Measurements from ENCODE around the gene GOLGA8M.
"Not testable (repeated sequence)": the region's sequence is repeated elsewhere in the genome, so short reads cannot be mapped to it uniquely, and the experiment has no call there.

The GOLGA8M gene

GRCh38 chr15:28703927-28704326 lies 8.3 kb downstream of the GOLGA8M start:
- not testable (repeated sequence) for H3K4me1 ChIP-seq (ENCODE audit: insufficient read depth, low read length); H3K4me3 ChIP-seq (ENCODE audit: low read length); H3K9me3 ChIP-seq (ENCODE audit: low read length); H3K36me3 ChIP-seq (ENCODE audit: insufficient read depth, low read length); H3K27me3 ChIP-seq (ENCODE audit: insufficient read depth, low read length); H2AFZ ChIP-seq (ENCODE audit: low read depth, low read length)

GRCh38 chr15:28702427-28702826 lies 9.8 kb downstream of the GOLGA8M start:
- not testable (repeated sequence) for H3K4me1 ChIP-seq (ENCODE audit: insufficient read depth, low read length); H2AFZ ChIP-seq (ENCODE audit: low read depth, low read length); H3K9me3 ChIP-seq (ENCODE audit: low read length); H3K36me3 ChIP-seq (ENCODE audit: insufficient read depth, low read length); H3K27me3 ChIP-seq (ENCODE audit: insufficient read depth, low read length); H3K4me3 ChIP-seq (ENCODE audit: low read length)

- not testable (repeated sequence) for H3K9me3 ChIP-seq (ENCODE audit: low read length); H2AFZ ChIP-seq (ENCODE audit: low read depth, low read length); H3K4me3 ChIP-seq (ENCODE audit: low read length); H3K4me1 ChIP-seq (ENCODE audit: insufficient read depth, low read length); H3K36me3 ChIP-seq (ENCODE audit: insufficient read depth, low read length); H3K27me3 ChIP-seq (ENCODE audit: insufficient read depth, low read length)
Observed at GRCh38 chr15:28694006-28694751, 18.0 kb downstream of the GOLGA8M start.

GRCh38 chr15:28693021-28693420 lies 19.2 kb downstream of the GOLGA8M start:
- not testable (repeated sequence) for H3K4me3 ChIP-seq (ENCODE audit: low read length); H3K36me3 ChIP-seq (ENCODE audit: insufficient read depth, low read length); H2AFZ ChIP-seq (ENCODE audit: low read depth, low read length); H3K9me3 ChIP-seq (ENCODE audit: low read length); H3K4me1 ChIP-seq (ENCODE audit: insufficient read depth, low read length); H3K27me3 ChIP-seq (ENCODE audit: insufficient read depth, low read length)

- H3K4me3 ChIP-seq (ENCODE audit: low read length); H3K4me1 ChIP-seq (ENCODE audit: insufficient read depth, low read length); H3K27me3 ChIP-seq (ENCODE audit: insufficient read depth, low read length); H3K9me3 ChIP-seq (ENCODE audit: low read length); H3K36me3 ChIP-seq (ENCODE audit: insufficient read depth, low read length); H2AFZ ChIP-seq (ENCODE audit: low read depth, low read length): not testable (repeated sequence)
Observed at GRCh38 chr15:28673533-28673932, 38.7 kb downstream of the GOLGA8M start.

- H3K9me3 ChIP-seq (ENCODE audit: low read length); H3K27me3 ChIP-seq (ENCODE audit: insufficient read depth, low read length); H2AFZ ChIP-seq (ENCODE audit: low read depth, low read length); H3K4me3 ChIP-seq (ENCODE audit: low read length); H3K4me1 ChIP-seq (ENCODE audit: insufficient read depth, low read length); H3K36me3 ChIP-seq (ENCODE audit: insufficient read depth, low read length): not testable (repeated sequence)
Observed at GRCh38 chr15:28672122-28672521, 40.1 kb downstream of the GOLGA8M start.

GRCh38 chr15:28666402-28666801 lies 45.8 kb downstream of the GOLGA8M start:
- H3K27me3 ChIP-seq (ENCODE audit: insufficient read depth, low read length); H3K4me1 ChIP-seq (ENCODE audit: insufficient read depth, low read length); H2AFZ ChIP-seq (ENCODE audit: low read depth, low read length); H3K9me3 ChIP-seq (ENCODE audit: low read length); H3K4me3 ChIP-seq (ENCODE audit: low read length); H3K36me3 ChIP-seq (ENCODE audit: insufficient read depth, low read length): not testable (repeated sequence)

GRCh38 chr15:28664575-28664974 lies 47.6 kb downstream of the GOLGA8M start:
- H3K36me3 ChIP-seq (ENCODE audit: insufficient read depth, low read length); H3K9me3 ChIP-seq (ENCODE audit: low read length); H3K4me1 ChIP-seq (ENCODE audit: insufficient read depth, low read length): not testable (repeated sequence)

GRCh38 chr15:28663717-28664116 lies 48.5 kb downstream of the GOLGA8M start:
- H3K36me3 ChIP-seq (ENCODE audit: insufficient read depth, low read length); H3K27me3 ChIP-seq (ENCODE audit: insufficient read depth, low read length); H2AFZ ChIP-seq (ENCODE audit: low read depth, low read length); H3K4me1 ChIP-seq (ENCODE audit: insufficient read depth, low read length); H3K4me3 ChIP-seq (ENCODE audit: low read length); H3K9me3 ChIP-seq (ENCODE audit: low read length): not testable (repeated sequence)

More at GRCh38 chr15:28664575-28664974, 47.6 kb downstream of the GOLGA8M start:
- not testable (repeated sequence) for H3K4me3 ChIP-seq (ENCODE audit: low read length); H3K27me3 ChIP-seq (ENCODE audit: insufficient read depth, low read length); H2AFZ ChIP-seq (ENCODE audit: low read depth, low read length)

- H3K4me3 ChIP-seq (ENCODE audit: low read length); H2AFZ ChIP-seq (ENCODE audit: low read depth, low read length); H3K27me3 ChIP-seq (ENCODE audit: insufficient read depth, low read length); H3K4me1 ChIP-seq (ENCODE audit: insufficient read depth, low read length); H3K9me3 ChIP-seq (ENCODE audit: low read length); H3K36me3 ChIP-seq (ENCODE audit: insufficient read depth, low read length): not testable (repeated sequence)
Observed at GRCh38 chr15:28660750-28661149, 51.5 kb downstream of the GOLGA8M start.

- H3K9me3 ChIP-seq (ENCODE audit: low read length); H3K36me3 ChIP-seq (ENCODE audit: insufficient read depth, low read length); H3K27me3 ChIP-seq (ENCODE audit: insufficient read depth, low read length); H3K4me1 ChIP-seq (ENCODE audit: insufficient read depth, low read length); H3K4me3 ChIP-seq (ENCODE audit: low read length); H2AFZ ChIP-seq (ENCODE audit: low read depth, low read length): not testable (repeated sequence)
Observed at GRCh38 chr15:28656018-28656360, 56.2 kb downstream of the GOLGA8M start.

GRCh38 chr15:28655329-28656017 lies 56.7 kb downstream of the GOLGA8M start:
- not testable (repeated sequence) for H3K4me1 ChIP-seq (ENCODE audit: insufficient read depth, low read length); H3K4me3 ChIP-seq (ENCODE audit: low read length); H3K9me3 ChIP-seq (ENCODE audit: low read length); H3K27me3 ChIP-seq (ENCODE audit: insufficient read depth, low read length); H2AFZ ChIP-seq (ENCODE audit: low read depth, low read length); H3K36me3 ChIP-seq (ENCODE audit: insufficient read depth, low read length)

GRCh38 chr15:28654194-28654593 lies 58.0 kb downstream of the GOLGA8M start:
- not testable (repeated sequence) for H3K4me3 ChIP-seq (ENCODE audit: low read length); H3K27me3 ChIP-seq (ENCODE audit: insufficient read depth, low read length); H3K36me3 ChIP-seq (ENCODE audit: insufficient read depth, low read length); H3K9me3 ChIP-seq (ENCODE audit: low read length); H3K4me1 ChIP-seq (ENCODE audit: insufficient read depth, low read length); H2AFZ ChIP-seq (ENCODE audit: low read depth, low read length)

- H3K4me3 ChIP-seq (ENCODE audit: low read length); H3K36me3 ChIP-seq (ENCODE audit: insufficient read depth, low read length); H2AFZ ChIP-seq (ENCODE audit: low read depth, low read length); H3K9me3 ChIP-seq (ENCODE audit: low read length); H3K27me3 ChIP-seq (ENCODE audit: insufficient read depth, low read length); H3K4me1 ChIP-seq (ENCODE audit: insufficient read depth, low read length): not testable (repeated sequence)
Observed at GRCh38 chr15:28652538-28652937, 59.7 kb downstream of the GOLGA8M start.
